H1 (cell line): Measurements from ENCODE around the gene SUGP2. TPM values are rescaled to one million over a fixed set of nuclear protein-coding genes. Genes with fewer than 3 reads are reported as not detected.

Source experiments
- CTCF ChIA-PET: fragments of 300-600 bp; sonication (Branson Sonifier 250); formaldehyde crosslinking; loops from one replicate; lab custom pipeline; 2021; ENCODE audit not compliant: partially characterized antibody; lab: Charles Lee
- POLR2A ChIA-PET: fragments of 300-600 bp; sonication (Branson Sonifier 250); formaldehyde crosslinking; loops from one replicate; lab custom pipeline; 2021; ENCODE audit warnings: inconsistent platforms; ENCODE audit not compliant: partially characterized antibody; lab: Charles Lee
- DNase-seq, 2 experiments: peaks; one replicate each; pipeline versions ENCODE4 v3.0.0 to v3.0.0-alpha.2; 2010 to 2022; ENCODE audit warnings: low spot score in 2 of 2, low read depth in 1 of 2, mixed read lengths in 1 of 2
- FAIRE-seq: peaks from 2 replicates; lab custom pipeline; 2011; peaks lifted over from hg19 to GRCh38; lab: Jason Lieb, UNC
- H2AFZ ChIP-seq: 2 replicates; pipeline ENCODE4 v1.8.1; 2012; ENCODE audit warnings: low read length, inconsistent platforms
- H2AK5ac ChIP-seq: 2 replicates; pipeline ENCODE4 v1.6.1; 2013; ENCODE audit warnings: low read depth, low read length
- H2BK120ac ChIP-seq: replicated peaks from 2 replicates; pipeline ENCODE3; 2013; ENCODE audit warnings: low read depth, low read length, inconsistent platforms
- H2BK12ac ChIP-seq: 2 replicates; pipeline ENCODE4 v1.6.1; 2013; ENCODE audit warnings: low read depth, low read length
- H2BK15ac ChIP-seq: 2 replicates; pipeline ENCODE4 v1.6.1; 2013; ENCODE audit warnings: low read length
- H2BK20ac ChIP-seq: 2 replicates; pipeline ENCODE4 v1.6.1; 2013; ENCODE audit warnings: low read length
- H2BK5ac ChIP-seq: 2 replicates; pipeline ENCODE4 v1.6.1; 2013; ENCODE audit warnings: low read depth, low read length
- H3K14ac ChIP-seq: 2 replicates; pipeline ENCODE4 v1.6.1; 2013; ENCODE audit warnings: inconsistent platforms; ENCODE audit not compliant: insufficient read length
- H3K18ac ChIP-seq: 2 replicates; pipeline ENCODE4 v1.6.1; 2013; ENCODE audit warnings: low read length; ENCODE audit errors: extremely low read depth
- H3K23ac ChIP-seq: 2 replicates; pipeline ENCODE4 v1.6.1; 2013; ENCODE audit warnings: inconsistent platforms; ENCODE audit not compliant: insufficient read length
- H3K23me2 ChIP-seq: 2 replicates; pipeline ENCODE4 v1.6.1; 2013; ENCODE audit warnings: low read depth, low read length
- H3K27ac ChIP-seq: 2 replicates; pipeline ENCODE4 v1.6.1; 2011; ENCODE audit warnings: low read depth, low read length, inconsistent platforms
- H3K27me3 ChIP-seq, 4 experiments: replicated peaks in 1 of 4; 1 replicate in 1 of 4; 2 replicates in 3 of 4; pipeline versions ENCODE4 v1.6.1 to v1.8.1; 2011 to 2013; ENCODE audit warnings: low read length in 3 of 4, mild to moderate bottlenecking in 3 of 4, inconsistent platforms in 2 of 4, mixed read lengths in 2 of 4, moderate library complexity in 1 of 4; ENCODE audit not compliant: control insufficient read depth in 3 of 4, insufficient read depth in 3 of 4; ENCODE audit errors: extremely low read depth in 1 of 4
- H3K36me3 ChIP-seq, 4 experiments: 2 replicates each; pipeline versions ENCODE4 v1.6.1 to v1.8.1; 2011 to 2013; ENCODE audit warnings: mild to moderate bottlenecking in 4 of 4, low read length in 3 of 4, moderate library complexity in 2 of 4, control low read depth in 1 of 4, inconsistent platforms in 1 of 4; ENCODE audit not compliant: insufficient read depth in 4 of 4, control insufficient read depth in 2 of 4
- H3K4ac ChIP-seq: replicated peaks from 2 replicates; pipeline ENCODE3; 2013; ENCODE audit warnings: low read length, low read depth, mixed read lengths, inconsistent platforms; ENCODE audit not compliant: insufficient read length
- H3K4me1 ChIP-seq, 4 experiments: replicated peaks in 1 of 4; 1 replicate in 1 of 4; 2 replicates in 3 of 4; pipeline versions ENCODE4 v1.6.1 to v1.8.1; 2011 to 2013; ENCODE audit warnings: low read length in 3 of 4, inconsistent platforms in 2 of 4, mixed read lengths in 1 of 4; ENCODE audit not compliant: insufficient read depth in 4 of 4, control insufficient read depth in 3 of 4
- H3K4me2 ChIP-seq, 2 experiments: 2 replicates each; pipeline versions ENCODE4 v1.6.1 to v1.8.1; 2011 to 2013; ENCODE audit warnings: low read depth in 2 of 2, low read length in 2 of 2, control low read depth in 1 of 2, inconsistent platforms in 1 of 2, mild to moderate bottlenecking in 1 of 2; ENCODE audit not compliant: insufficient read depth in 1 of 2
- H3K4me3 ChIP-seq, 4 experiments: fragments of 200-600, 300-600 bp in 1 of 4; sonication (generic), shearing (Covaris generic), sonication (Bioruptor Twin) in 1 of 4; 2 replicates each; pipeline versions ENCODE4 v1.5.1 to v1.8.1; 2011 to 2016; ENCODE audit warnings: low read length in 4 of 4, low read depth in 3 of 4, control low read depth in 2 of 4, inconsistent platforms in 2 of 4, mild to moderate bottlenecking in 2 of 4, mixed read lengths in 1 of 4, moderate library complexity in 1 of 4; ENCODE audit not compliant: insufficient read depth in 2 of 4; ENCODE audit errors: extremely low read depth in 1 of 4
- H3K56ac ChIP-seq: replicated peaks from 2 replicates; pipeline ENCODE3; 2013; ENCODE audit warnings: low read depth, mild to moderate bottlenecking, mixed read lengths, low read length, inconsistent platforms; ENCODE audit not compliant: insufficient read length
- H3K79me1 ChIP-seq: 2 replicates; pipeline ENCODE4 v1.6.1; 2013; ENCODE audit warnings: low read depth, low read length, control low read depth
- H3K79me2 ChIP-seq, 2 experiments: 2 replicates each; pipeline versions ENCODE4 v1.6.1 to v1.8.1; 2012 to 2013; ENCODE audit warnings: low read length in 2 of 2, mild to moderate bottlenecking in 2 of 2, inconsistent platforms in 1 of 2; ENCODE audit not compliant: insufficient read depth in 2 of 2, control insufficient read depth in 1 of 2
- H3K9ac ChIP-seq, 4 experiments: replicated peaks in 1 of 4; 1 replicate in 1 of 4; 2 replicates in 3 of 4; pipeline versions ENCODE4 v1.6.1 to v1.8.1; 2011 to 2013; ENCODE audit warnings: low read depth in 3 of 4, low read length in 3 of 4, control low read depth in 2 of 4, mild to moderate bottlenecking in 2 of 4, moderate library complexity in 2 of 4, inconsistent platforms in 1 of 4; ENCODE audit errors: extremely low read depth in 1 of 4
- H3K9me3 ChIP-seq, 2 experiments: 2 replicates each; pipeline versions ENCODE4 v1.6.1 to v1.8.1; 2012 to 2013; ENCODE audit warnings: mild to moderate bottlenecking in 2 of 2, moderate library complexity in 2 of 2, control low read depth in 1 of 2, inconsistent platforms in 1 of 2, low read depth in 1 of 2, low read length in 1 of 2, mixed read lengths in 1 of 2; ENCODE audit not compliant: insufficient read depth in 2 of 2
- H4K20me1 ChIP-seq, 2 experiments: replicated peaks in 1 of 2; 2 replicates each; pipeline versions ENCODE3 to v1.8.1; 2011 to 2013; ENCODE audit warnings: inconsistent platforms in 2 of 2, low read length in 2 of 2, mild to moderate bottlenecking in 1 of 2; ENCODE audit not compliant: insufficient read depth in 2 of 2, control insufficient read depth in 1 of 2
- H4K5ac ChIP-seq: 2 replicates; pipeline ENCODE4 v1.6.1; 2013; ENCODE audit warnings: low read length, low read depth, mixed read lengths, inconsistent platforms; ENCODE audit not compliant: insufficient read length
- H4K8ac ChIP-seq: 2 replicates; pipeline ENCODE4 v1.8.0; 2013; ENCODE audit warnings: mild to moderate bottlenecking, moderate library complexity, low read length, inconsistent platforms; ENCODE audit not compliant: insufficient read depth; ENCODE audit errors: extremely low read depth
- H4K91ac ChIP-seq: replicated peaks from 2 replicates; pipeline ENCODE3; 2013; ENCODE audit warnings: low read length, mixed read lengths, inconsistent platforms; ENCODE audit not compliant: insufficient read length
- FOSL1 ChIP-seq: IDR thresholded peaks from 2 replicates; pipeline ENCODE4 v1.6.1; 2011; ENCODE audit warnings: mild to moderate bottlenecking, low read depth, low read length, moderate library complexity; ENCODE audit not compliant: insufficient read depth
- GTF2F1 ChIP-seq: IDR thresholded peaks from 2 replicates; pipeline ENCODE4 v1.6.1; 2012; ENCODE audit warnings: low read depth, low read length, improper control_type of control experiment, borderline replicate concordance
- WGBS, 2 experiments: shearing (Covaris generic) in 1 of 2; methylation state at CpG; one replicate each; pipeline versions ENCODE4 v1.1.6 to v1.1.7; 2013 to 2015; ENCODE audit warnings: low lambda C conversion rate in 2 of 2, mixed read lengths in 2 of 2, inconsistent platforms in 1 of 2, low coverage in 1 of 2, missing lambda C conversion rate in 1 of 2; ENCODE audit not compliant: insufficient replicate concordance in 2 of 2, insufficient coverage in 1 of 2, insufficient read length in 1 of 2; ENCODE audit errors: extremely low coverage in 1 of 2, missing lambda C conversion rate in 1 of 2; 5-methylcytosine and 5-hydroxymethylcytosine counted together
- polyA plus RNA-seq, 7 experiments: library from polyadenylated mRNA; depleted of rRNA in 3 of 7; stranded (reverse) in 5 of 7; unstranded in 2 of 7; fragments of >200 nt in 5 of 7; fragments of 200-250 nt in 2 of 7; gene quantifications; 1 replicate in 5 of 7; 2 replicates in 1 of 7; 4 replicates in 1 of 7; pipeline versions ENCODE4 v1.2.1 to v1.2.3, GENCODE V29; 2011 to 2013; ENCODE audit warnings: missing spikeins in 2 of 7, mixed read lengths in 2 of 7
- total RNA-seq: library from RNA; stranded (reverse); fragmentation: NEBNext Ultra II Directional; extraction: Animal tissue kit (Norgen Biotek cat#: 25700); gene quantifications from 2 replicates; pipeline ENCODE4 v1.2.1, GENCODE V29; 2021

SUGP2 gene
- total and polyA plus RNA-seq, 2 of the 8 experiments (the other 6 are each of a cell fraction or from before 2014, with no cell fraction given) = 57.7 to 114 TPM

- no peak overlapping the region for H2AK5ac ChIP-seq
- H2BK15ac ChIP-seq = no peak overlapping the region
- peaks cover 2 to 6% of the 10 kb centered on the region in 2 experiments for H4K20me1 ChIP-seq
- no peaks in the 10 kb centered on the region for H3K9me3 ChIP-seq
- no peak overlapping the region for H3K4ac ChIP-seq
- H3K4me2 ChIP-seq = no peak overlapping the region
- no peaks in the 10 kb centered on the region for H3K79me2 ChIP-seq
- H3K23me2 ChIP-seq = no peaks in the 10 kb centered on the region; the same call in 1 of the 2 replicates
- no peak overlapping the region for H2BK12ac ChIP-seq
- DNase-seq (no peak), FAIRE-seq (no peak)
- no peaks in the 10 kb centered on the region for H3K79me1 ChIP-seq
- H3K27ac ChIP-seq = no peak overlapping the region
- H2BK20ac ChIP-seq = no peak overlapping the region
- H3K4me3 ChIP-seq = no peak overlapping the region
- ChIA-PET CTCF (interaction anchor here (1.4 kb wide), 1 partner anchor 12 kb away, joined by 3 read pairs; no protein-coding TSS in a partner anchor), POLR2A (interaction anchor here (1.5 to 6.4 kb wide), 2 partner anchors 10 to 11 kb away, joined by 3 to 26 read pairs; no protein-coding TSS in a partner anchor)
- TF ChIP-seq FOSL1 (no peak), GTF2F1 (no peak)
- no peak overlapping the region for H3K56ac ChIP-seq
- no peak overlapping the region for H2BK120ac ChIP-seq
- no peak overlapping the region for H4K5ac ChIP-seq
- no peak overlapping the region for H3K14ac ChIP-seq
- no peak overlapping the region for H3K18ac ChIP-seq
- H3K23ac ChIP-seq = no peak overlapping the region
- H3K36me3 ChIP-seq = peaks cover 30 to 75% (median 61%) of the 10 kb centered on the region in 4 experiments
- WGBS, 2 experiments = 90% methylated on average over 3 of the region's 3 CpGs; no CpG with 5 or more reads in 1 of the 2 experiments
- no peak overlapping the region for H2BK5ac ChIP-seq
- H3K27me3 ChIP-seq = no peaks in the 10 kb centered on the region
- H4K91ac ChIP-seq = no peak overlapping the region
- no peak overlapping the region for H3K9ac ChIP-seq
- H4K8ac ChIP-seq = no peak overlapping the region
- no peaks in the 10 kb centered on the region for H3K4me1 ChIP-seq
- no peak overlapping the region for H2AFZ ChIP-seq
Observed at GRCh38 chr19:19006213-19006612, 27.1 kb downstream of the SUGP2 start.
